ENCODE results near the gene ATG4D.
A peak's percentile ranks its signal among the peaks of the same experiment; 100 is the strongest.

Gene ATG4D

DNA sequence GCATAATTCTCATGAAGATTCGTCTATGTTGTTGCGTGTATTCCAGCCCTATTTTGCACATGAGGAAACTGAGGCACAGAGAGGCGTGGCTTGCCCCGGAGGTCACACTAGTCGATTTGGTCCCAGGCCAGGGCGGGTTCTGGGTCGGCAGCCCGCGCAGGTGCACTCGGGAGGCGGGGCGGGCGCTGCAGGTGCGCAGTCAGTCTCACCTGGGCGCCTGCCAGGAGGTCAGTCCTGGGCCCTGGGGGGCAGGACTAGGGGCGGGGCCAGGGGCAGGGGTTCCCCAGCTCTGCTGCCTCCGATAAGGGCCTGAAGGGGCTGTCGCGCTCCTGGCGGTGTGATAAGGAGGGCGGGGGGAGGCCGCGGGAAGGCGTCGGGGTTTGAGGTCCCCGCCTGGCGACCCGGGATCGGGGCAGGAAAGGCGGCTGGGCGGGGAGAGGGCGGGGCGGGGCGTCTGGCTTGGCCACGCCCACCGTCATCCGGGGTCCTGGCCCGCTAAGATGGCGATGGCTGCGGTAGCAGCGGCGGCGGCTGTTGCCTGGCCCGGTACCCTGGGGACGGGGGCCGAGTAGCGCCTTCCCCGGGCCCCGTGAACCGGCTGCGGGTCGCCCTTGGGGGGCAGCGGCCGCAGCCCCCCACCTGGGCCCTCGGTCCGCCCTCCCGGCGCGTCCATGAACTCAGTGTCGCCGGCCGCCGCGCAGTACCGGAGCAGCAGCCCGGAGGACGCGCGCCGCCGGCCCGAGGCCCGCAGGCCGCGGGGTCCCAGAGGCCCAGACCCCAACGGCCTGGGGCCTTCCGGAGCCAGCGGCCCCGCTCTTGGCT, at the start of gene ATG4D:
Gene ATG4D, plus strand, starts transcription at position 485 of the 822 bp plus-strand sequence. Its CDS starts 187 bp downstream, at position 672.
- TF ChIP-seq, protein P1, sequence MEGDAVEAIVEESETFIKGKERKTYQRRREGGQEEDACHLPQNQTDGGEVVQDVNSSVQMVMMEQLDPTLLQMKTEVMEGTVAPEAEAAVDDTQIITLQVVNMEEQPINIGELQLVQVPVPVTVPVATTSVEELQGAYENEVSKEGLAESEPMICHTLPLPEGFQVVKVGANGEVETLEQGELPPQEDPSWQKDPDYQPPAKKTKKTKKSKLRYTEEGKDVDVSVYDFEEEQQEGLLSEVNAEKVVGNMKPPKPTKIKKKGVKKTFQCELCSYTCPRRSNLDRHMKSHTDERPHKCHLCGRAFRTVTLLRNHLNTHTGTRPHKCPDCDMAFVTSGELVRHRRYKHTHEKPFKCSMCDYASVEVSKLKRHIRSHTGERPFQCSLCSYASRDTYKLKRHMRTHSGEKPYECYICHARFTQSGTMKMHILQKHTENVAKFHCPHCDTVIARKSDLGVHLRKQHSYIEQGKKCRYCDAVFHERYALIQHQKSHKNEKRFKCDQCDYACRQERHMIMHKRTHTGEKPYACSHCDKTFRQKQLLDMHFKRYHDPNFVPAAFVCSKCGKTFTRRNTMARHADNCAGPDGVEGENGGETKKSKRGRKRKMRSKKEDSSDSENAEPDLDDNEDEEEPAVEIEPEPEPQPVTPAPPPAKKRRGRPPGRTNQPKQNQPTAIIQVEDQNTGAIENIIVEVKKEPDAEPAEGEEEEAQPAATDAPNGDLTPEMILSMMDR (IDR thresholded peaks at IDR 0.05; ENCODE audit: insufficient read depth, missing control alignments): no peak
- peak; percentile 98 for DNase-seq (ENCODE audit: insufficient read length, low spot score)
- FAIRE-seq: no peak

- DNase-seq (ENCODE audit: insufficient read length, low spot score) (no peak), FAIRE-seq (no peak)
- TF ChIP-seq, protein P1 (IDR thresholded peaks at IDR 0.05; ENCODE audit: insufficient read depth, missing control alignments): no peak
Observed at GRCh38 chr19:10497371-10497770, 46.3 kb upstream of the ATG4D start.

- DNase-seq (ENCODE audit: insufficient read length, low spot score) (no peak), FAIRE-seq (no peak)
- TF ChIP-seq, protein P1 (IDR thresholded peaks at IDR 0.05; ENCODE audit: insufficient read depth, missing control alignments): no peak
Observed at GRCh38 chr19:10499550-10500246, 44.0 kb upstream of the ATG4D start.

- FAIRE-seq: no peak
- no peak for DNase-seq (ENCODE audit: insufficient read length, low spot score)
- TF ChIP-seq, protein P1 (IDR thresholded peaks at IDR 0.05; ENCODE audit: insufficient read depth, missing control alignments): no peak
Observed at GRCh38 chr19:10500247-10500592, 43.5 kb upstream of the ATG4D start.

- DNase-seq (ENCODE audit: insufficient read length, low spot score): peak; percentile 55
- TF ChIP-seq, protein P1 (IDR thresholded peaks at IDR 0.05; ENCODE audit: insufficient read depth, missing control alignments): no peak
- FAIRE-seq: no peak
Observed at GRCh38 chr19:10501971-10502523, 41.7 kb upstream of the ATG4D start.

DNA sequence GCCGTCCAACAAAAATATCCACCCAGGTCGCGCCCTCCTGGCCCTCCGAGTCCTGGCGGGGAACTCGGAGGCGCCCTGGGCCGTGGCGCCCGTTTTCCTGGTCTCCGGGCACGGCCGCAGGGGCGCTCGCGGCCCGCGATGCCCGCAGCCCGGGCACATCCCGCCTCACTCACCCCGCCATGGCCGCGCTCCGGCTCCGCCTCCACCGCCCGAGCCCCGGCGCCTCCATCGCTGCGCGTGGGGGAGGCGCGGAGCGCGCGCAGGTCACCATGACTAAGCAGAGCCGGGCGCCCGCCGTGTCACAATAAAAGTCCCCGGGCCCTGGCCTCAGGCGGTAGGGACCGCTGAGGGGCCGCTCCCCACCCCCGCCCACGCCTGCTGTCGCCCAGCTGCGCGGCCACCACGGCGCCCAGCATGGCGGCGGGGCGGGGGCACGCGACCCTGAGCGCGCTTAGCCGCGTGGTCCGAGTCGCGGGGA, 41.1 kb upstream of the ATG4D start:
- FAIRE-seq (no peak), DNase-seq (ENCODE audit: insufficient read length, low spot score) (peak; percentile 94)
- TF ChIP-seq, protein P1 (IDR thresholded peaks at IDR 0.05; ENCODE audit: insufficient read depth, missing control alignments): no peak
